Fibroblast of lung (primary cell): ENCODE results near the gene MOB1B.

Source experiments
- EZH2 ChIP-seq: IDR thresholded peaks from 2 replicates; pipeline ENCODE4 v1.5.1; 2012; ENCODE audit warnings: low read length, control low read depth, mild to moderate bottlenecking; ENCODE audit errors: missing control alignments
- TF ChIP-seq, protein P1 (sequence below), 2 donors: IDR thresholded peaks in 1 of 2; conservative IDR thresholded peaks in 1 of 2; 1 replicate in 1 of 2; 2 replicates in 1 of 2; pipeline ENCODE4 v1.5.1; 2011 to 2012; ENCODE audit warnings: low read length in 2 of 2, control low read depth in 1 of 2, inconsistent platforms in 1 of 2, low read depth in 1 of 2, mild to moderate bottlenecking in 1 of 2

DNA sequence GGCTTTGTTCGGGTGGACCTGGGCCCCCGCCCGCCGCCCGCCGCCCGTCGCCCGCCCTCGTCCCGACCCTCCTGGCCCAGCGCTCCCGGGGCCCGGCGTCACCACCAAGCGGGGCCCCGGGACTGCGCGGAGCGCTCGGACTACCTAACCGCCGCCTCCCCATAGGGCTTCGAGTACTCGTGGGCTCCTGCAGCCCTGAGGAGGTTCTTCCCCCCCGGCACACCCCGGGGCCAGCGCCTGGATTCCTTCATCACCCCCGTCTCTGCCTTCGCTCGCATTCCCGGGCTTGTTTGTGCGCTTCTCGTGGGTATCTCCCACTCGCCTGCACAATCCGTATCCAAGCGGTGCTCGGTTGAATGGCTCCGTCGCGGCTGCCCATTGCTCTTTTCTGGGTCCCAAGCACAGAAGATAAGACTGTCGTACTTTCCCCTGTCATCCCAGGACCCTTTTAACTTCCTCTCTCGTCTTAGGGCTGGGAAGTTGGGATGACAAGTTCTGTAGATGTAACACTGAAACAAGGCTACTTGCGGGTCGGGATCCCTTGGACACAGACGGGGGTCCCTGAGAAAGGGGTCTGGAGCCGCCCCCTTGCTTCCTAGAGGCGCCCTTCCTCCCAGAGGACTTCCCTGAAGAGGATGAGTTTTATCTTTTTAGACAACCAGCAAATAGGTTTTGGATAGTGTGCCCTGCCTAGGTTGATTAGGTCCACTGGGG, 565 bp downstream of the MOB1B start:
- TF ChIP-seq, protein P1, sequence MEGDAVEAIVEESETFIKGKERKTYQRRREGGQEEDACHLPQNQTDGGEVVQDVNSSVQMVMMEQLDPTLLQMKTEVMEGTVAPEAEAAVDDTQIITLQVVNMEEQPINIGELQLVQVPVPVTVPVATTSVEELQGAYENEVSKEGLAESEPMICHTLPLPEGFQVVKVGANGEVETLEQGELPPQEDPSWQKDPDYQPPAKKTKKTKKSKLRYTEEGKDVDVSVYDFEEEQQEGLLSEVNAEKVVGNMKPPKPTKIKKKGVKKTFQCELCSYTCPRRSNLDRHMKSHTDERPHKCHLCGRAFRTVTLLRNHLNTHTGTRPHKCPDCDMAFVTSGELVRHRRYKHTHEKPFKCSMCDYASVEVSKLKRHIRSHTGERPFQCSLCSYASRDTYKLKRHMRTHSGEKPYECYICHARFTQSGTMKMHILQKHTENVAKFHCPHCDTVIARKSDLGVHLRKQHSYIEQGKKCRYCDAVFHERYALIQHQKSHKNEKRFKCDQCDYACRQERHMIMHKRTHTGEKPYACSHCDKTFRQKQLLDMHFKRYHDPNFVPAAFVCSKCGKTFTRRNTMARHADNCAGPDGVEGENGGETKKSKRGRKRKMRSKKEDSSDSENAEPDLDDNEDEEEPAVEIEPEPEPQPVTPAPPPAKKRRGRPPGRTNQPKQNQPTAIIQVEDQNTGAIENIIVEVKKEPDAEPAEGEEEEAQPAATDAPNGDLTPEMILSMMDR (conservative IDR thresholded peaks at IDR 0.05 in 1 of 2, IDR thresholded peaks at IDR 0.05 in 1 of 2; ENCODE audit: low read depth in 1 of 2, low read length in 2 of 2) = no peak
- no peak for TF ChIP-seq EZH2
